C4-2B (cell line): ENCODE data around the gene TSPAN4.

Experiments
- H3K27ac ChIP-seq: fragments of 450-650 bp; 2 replicates; pipeline ENCODE4 v1.5.1; 2017
- CTCF ChIP-seq: fragments of 450-650 bp; conservative IDR thresholded peaks from 2 replicates; pipeline ENCODE4 v1.5.1; 2017; ENCODE audit warnings: mild to moderate bottlenecking
- ZFX ChIP-seq: fragments of 450-650 bp; IDR thresholded peaks from 2 replicates; pipeline ENCODE4 v1.6.1; 2017

The TSPAN4 gene

GRCh38 chr11:839280-839623 is 3.4 kb upstream of the TSPAN4 start:
- TF ChIP-seq ZFX = no peak
- no peak for TF ChIP-seq CTCF
- no peak overlapping the region for H3K27ac ChIP-seq

DNA sequence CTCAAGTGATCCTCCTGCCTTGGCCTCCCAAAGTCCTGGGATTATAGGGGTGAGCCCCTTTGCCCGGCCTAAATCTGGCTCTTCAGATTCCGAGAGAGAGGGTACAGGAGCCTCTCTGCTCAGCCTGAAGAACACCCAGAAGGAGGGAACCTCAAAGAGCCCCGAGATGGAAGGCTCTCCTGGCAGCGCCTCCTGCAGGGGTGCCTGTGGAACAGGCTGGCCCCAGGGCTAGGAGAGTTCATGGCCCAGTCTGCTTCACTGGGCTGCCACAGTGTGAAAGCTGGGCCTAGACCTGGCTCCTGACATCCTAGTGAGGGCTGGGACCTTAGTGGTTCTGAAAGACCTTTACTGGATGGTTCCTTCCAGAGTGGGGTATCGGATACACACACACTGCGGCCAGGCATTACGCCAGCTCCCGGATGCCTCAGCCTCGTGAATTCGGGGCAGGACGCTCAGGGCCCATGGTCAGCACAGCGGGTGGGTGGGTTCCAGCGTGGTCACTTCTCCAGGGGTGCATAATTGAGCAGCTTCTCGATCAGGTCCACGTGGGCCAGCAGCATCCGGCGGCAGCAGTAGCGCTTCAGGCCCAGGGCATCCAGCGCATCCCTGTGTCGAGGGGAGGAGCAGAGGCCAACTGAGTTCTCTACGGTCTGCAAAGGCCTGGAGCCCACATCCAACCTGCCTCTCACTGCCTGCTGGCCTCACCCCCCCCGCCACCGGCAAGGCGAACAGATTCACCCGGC is 2.6 kb upstream of the TSPAN4 start:
- no peak for TF ChIP-seq ZFX
- TF ChIP-seq CTCF = no peak; the same call in 1 of the 2 replicates
- peak overlapping the region; percentile 86; the same call in 1 of the 2 replicates for H3K27ac ChIP-seq

DNA sequence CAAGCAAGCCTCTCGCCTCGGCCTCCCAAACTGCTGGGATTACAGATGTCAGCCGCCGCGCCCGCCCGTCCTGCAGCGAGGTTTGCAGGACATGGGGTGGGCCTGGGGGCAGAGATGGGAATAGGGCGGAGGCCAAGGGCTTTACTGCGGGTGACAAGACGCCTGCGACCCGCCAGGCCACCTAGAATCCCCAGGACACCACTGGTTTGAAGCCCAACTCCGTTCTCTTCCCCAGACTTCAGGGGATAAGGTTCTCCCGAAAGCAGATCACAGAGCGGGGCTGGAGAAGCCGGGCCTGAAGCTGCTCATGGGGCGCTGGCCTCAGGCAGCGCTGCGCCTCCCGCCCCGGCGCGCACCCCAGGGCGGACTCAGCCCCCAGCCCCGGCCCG is 677 bp upstream of the TSPAN4 start:
- H3K27ac ChIP-seq = peak overlapping the region; percentile 86
- TF ChIP-seq CTCF (no peak), ZFX (no peak; the same call in 1 of the 2 replicates)

DNA sequence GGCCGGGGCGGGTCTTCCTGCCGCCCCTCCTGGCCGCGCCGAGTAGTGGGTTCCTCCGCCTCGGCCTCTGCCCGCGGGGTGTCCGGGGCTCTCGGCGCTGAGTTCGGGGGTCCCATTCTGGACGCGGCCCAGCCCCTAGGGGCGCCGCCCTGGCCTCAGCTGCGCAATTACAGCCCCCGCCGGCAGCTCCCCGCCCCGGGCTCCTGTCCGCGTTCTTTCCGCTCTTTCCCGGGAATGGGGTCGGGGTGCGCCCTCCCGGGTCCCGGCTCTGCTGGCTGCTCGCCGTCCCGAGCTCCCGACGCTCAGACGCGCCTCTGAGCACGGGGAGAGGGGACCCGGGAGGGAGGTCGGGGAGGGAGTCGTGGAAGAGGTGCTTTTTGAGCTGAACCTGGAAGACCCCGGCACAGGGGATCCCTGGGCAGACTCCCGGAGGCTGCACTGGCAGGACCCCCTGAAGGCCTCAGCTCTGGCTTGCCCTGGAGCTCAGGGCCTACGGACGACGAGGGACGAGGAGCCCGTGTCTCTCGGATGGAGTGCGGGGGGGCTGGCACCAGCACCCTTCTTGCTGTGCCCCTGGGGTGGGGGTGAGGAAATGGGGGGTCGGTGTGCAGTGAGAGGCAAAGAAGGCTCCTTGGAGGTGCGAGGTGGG is 558 bp downstream of the TSPAN4 start:
- peak overlapping the region; percentile 86 for H3K27ac ChIP-seq
- TF ChIP-seq CTCF = no peak; the same call in 1 of the 2 replicates
- no peak for TF ChIP-seq ZFX

DNA sequence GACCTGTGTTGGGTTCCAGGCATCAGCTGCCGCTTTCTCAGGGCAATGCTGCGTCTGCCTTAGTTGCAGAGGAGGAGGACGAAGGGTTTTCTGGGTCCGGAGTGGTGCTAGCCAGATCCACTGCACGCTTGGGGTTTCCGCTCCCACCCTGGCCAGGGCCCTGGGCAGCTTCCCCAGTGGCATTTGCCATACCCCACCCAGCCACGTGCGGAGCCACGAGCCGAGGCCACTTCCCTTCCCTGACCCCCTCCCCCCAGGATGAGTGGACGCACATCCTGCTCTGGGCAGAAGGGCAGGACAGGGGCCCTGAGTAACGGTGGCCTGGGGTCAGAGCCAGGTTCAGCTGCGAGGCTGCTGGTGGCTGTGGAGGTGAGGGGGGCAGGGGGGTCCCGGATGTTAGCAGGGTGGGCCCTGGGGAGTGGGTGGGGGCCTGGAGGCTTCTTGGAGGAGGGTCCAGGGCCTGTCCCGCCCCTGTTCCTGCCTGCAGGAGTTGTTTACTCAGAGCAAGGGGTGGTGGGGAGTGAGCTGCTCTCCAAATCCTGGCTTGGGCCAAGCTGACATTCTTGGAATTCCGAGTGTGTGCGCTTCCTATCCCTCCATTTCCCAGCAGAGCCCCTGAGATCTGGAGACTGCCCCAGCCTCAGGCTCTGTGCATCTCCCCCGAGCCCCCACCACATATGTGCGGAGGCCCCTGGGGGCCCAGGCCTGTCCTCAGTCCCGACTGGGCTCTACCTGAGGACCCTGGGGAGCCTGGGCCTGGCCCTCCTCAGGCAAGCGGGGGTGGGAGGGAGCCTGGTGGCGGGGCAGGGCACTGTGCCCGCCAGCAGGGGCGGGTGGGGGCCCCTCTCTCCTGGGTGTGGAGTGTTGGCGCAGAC is 1.4 kb downstream of the TSPAN4 start:
- peak overlapping the region; percentile 86 for H3K27ac ChIP-seq
- TF ChIP-seq CTCF = no peak
- no peak for TF ChIP-seq ZFX

GRCh38 chr11:844693-845644 is 2.3 kb downstream of the TSPAN4 start:
- TF ChIP-seq CTCF = no peak
- TF ChIP-seq ZFX = no peak
- H3K27ac ChIP-seq = peak overlapping the region; percentile 86; the same call in 1 of the 2 replicates
